Measurements from ENCODE around the gene OLFML2A. TPM values are rescaled to one million over a fixed set of nuclear protein-coding genes. Genes with fewer than 3 reads are reported as not detected.

The OLFML2A gene
- total and polyA plus RNA-seq, 2 of the 13 experiments (the other 11 are each of a cell fraction or from before 2014, with no cell fraction given) = 0.01 to 0.02 TPM

- TF ChIP-seq, protein P1, sequence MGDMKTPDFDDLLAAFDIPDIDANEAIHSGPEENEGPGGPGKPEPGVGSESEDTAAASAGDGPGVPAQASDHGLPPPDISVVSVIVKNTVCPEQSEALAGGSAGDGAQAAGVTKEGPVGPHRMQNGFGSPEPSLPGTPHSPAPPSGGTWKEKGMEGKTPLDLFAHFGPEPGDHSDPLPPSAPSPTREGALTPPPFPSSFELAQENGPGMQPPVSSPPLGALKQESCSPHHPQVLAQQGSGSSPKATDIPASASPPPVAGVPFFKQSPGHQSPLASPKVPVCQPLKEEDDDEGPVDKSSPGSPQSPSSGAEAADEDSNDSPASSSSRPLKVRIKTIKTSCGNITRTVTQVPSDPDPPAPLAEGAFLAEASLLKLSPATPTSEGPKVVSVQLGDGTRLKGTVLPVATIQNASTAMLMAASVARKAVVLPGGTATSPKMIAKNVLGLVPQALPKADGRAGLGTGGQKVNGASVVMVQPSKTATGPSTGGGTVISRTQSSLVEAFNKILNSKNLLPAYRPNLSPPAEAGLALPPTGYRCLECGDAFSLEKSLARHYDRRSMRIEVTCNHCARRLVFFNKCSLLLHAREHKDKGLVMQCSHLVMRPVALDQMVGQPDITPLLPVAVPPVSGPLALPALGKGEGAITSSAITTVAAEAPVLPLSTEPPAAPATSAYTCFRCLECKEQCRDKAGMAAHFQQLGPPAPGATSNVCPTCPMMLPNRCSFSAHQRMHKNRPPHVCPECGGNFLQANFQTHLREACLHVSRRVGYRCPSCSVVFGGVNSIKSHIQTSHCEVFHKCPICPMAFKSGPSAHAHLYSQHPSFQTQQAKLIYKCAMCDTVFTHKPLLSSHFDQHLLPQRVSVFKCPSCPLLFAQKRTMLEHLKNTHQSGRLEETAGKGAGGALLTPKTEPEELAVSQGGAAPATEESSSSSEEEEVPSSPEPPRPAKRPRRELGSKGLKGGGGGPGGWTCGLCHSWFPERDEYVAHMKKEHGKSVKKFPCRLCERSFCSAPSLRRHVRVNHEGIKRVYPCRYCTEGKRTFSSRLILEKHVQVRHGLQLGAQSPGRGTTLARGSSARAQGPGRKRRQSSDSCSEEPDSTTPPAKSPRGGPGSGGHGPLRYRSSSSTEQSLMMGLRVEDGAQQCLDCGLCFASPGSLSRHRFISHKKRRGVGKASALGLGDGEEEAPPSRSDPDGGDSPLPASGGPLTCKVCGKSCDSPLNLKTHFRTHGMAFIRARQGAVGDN (CRISPR knock-in tag; IDR thresholded peaks at IDR 0.05) = peak; percentile 57
- TF ChIP-seq ZNF768 (CRISPR knock-in tag; IDR thresholded peaks at IDR 0.05) = peak; percentile 7; the same call in 1 of the 2 replicates
- TF ChIP-seq, protein P2, sequence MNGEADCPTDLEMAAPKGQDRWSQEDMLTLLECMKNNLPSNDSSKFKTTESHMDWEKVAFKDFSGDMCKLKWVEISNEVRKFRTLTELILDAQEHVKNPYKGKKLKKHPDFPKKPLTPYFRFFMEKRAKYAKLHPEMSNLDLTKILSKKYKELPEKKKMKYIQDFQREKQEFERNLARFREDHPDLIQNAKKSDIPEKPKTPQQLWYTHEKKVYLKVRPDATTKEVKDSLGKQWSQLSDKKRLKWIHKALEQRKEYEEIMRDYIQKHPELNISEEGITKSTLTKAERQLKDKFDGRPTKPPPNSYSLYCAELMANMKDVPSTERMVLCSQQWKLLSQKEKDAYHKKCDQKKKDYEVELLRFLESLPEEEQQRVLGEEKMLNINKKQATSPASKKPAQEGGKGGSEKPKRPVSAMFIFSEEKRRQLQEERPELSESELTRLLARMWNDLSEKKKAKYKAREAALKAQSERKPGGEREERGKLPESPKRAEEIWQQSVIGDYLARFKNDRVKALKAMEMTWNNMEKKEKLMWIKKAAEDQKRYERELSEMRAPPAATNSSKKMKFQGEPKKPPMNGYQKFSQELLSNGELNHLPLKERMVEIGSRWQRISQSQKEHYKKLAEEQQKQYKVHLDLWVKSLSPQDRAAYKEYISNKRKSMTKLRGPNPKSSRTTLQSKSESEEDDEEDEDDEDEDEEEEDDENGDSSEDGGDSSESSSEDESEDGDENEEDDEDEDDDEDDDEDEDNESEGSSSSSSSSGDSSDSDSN (CRISPR knock-in tag; IDR thresholded peaks at IDR 0.05) = peak; percentile 88
- TF ChIP-seq, protein P3, sequence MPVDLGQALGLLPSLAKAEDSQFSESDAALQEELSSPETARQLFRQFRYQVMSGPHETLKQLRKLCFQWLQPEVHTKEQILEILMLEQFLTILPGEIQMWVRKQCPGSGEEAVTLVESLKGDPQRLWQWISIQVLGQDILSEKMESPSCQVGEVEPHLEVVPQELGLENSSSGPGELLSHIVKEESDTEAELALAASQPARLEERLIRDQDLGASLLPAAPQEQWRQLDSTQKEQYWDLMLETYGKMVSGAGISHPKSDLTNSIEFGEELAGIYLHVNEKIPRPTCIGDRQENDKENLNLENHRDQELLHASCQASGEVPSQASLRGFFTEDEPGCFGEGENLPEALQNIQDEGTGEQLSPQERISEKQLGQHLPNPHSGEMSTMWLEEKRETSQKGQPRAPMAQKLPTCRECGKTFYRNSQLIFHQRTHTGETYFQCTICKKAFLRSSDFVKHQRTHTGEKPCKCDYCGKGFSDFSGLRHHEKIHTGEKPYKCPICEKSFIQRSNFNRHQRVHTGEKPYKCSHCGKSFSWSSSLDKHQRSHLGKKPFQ (CRISPR knock-in tag; IDR thresholded peaks at IDR 0.05; ENCODE audit: insufficient replicate concordance) = peak; percentile 36
- peak; percentile 40; the same call in 1 of the 2 replicates for TF ChIP-seq HDAC1 (CRISPR knock-in tag; IDR thresholded peaks at IDR 0.05)
- TF ChIP-seq ZNF251 (CRISPR knock-in tag; IDR thresholded peaks at IDR 0.05) = no peak
- 0 out of 2 replicates have a peak, but pooled peaks have one; percentile 30 for TF ChIP-seq ZSCAN31 (CRISPR knock-in tag; IDR thresholded peaks at IDR 0.05; ENCODE audit: low read depth)
- no peak for TF ChIP-seq CHD4 (IDR thresholded peaks at IDR 0.05; ENCODE audit: borderline replicate concordance, low read length)
- TF ChIP-seq ZNF574 (CRISPR knock-in tag; IDR thresholded peaks at IDR 0.05) = no peak
- no peak for TF ChIP-seq ZNF878 (CRISPR knock-in tag; IDR thresholded peaks at IDR 0.05)
- peak; percentile 61 for TF ChIP-seq RARA (CRISPR knock-in tag; IDR thresholded peaks at IDR 0.05)
- peak; percentile 51 for TF ChIP-seq HNRNPLL (IDR thresholded peaks at IDR 0.05; ENCODE audit: low read depth, low read length, poor library complexity, severe bottlenecking)
- no peak for TF ChIP-seq NFE2L1 (CRISPR knock-in tag; IDR thresholded peaks at IDR 0.05; ENCODE audit: borderline replicate concordance)
- TF ChIP-seq NR2F6 (IDR thresholded peaks at IDR 0.05) = peak; percentile 26; the same call in 1 of the 2 replicates
- TF ChIP-seq NR2F6 (CRISPR knock-in tag; IDR thresholded peaks at IDR 0.05) = no peak
- peak; percentile 93 for TF ChIP-seq ASH2L (IDR thresholded peaks at IDR 0.05; ENCODE audit: insufficient read length, low read depth, low read length)
- peak; percentile 29; the same call in 1 of the 2 replicates for TF ChIP-seq ZBTB42 (CRISPR knock-in tag; IDR thresholded peaks at IDR 0.05)
- peak; percentile 55; the same call in 1 of the 2 replicates for TF ChIP-seq ZNF788 (CRISPR knock-in tag; IDR thresholded peaks at IDR 0.05; ENCODE audit: borderline replicate concordance)
These were observed 7.2 kb upstream of the OLFML2A start (continued) for GRCh38 chr9:124769549-124770358.

Measured in HepG2 (cell line).